ENCODE results near the gene OPRL1.
"Not testable (repeated sequence)": the region's sequence is repeated elsewhere in the genome, so short reads cannot be mapped to it uniquely, and the experiment has no call there.

Gene OPRL1

GRCh38 chr20:64087226-64087825, 7.4 kb downstream of the OPRL1 start:
- not testable (repeated sequence) for DNase-seq (ENCODE audit: low read depth)

- DNase-seq (ENCODE audit: low read depth), result not testable (repeated sequence)
Measured at GRCh38 chr20:64088586-64088985, 8.7 kb downstream of the OPRL1 start.

- DNase-seq (ENCODE audit: low read depth), result no peak
Measured at GRCh38 chr20:64090165-64090564, 10.3 kb downstream of the OPRL1 start.

GRCh38 chr20:64091340-64091739, 11.5 kb downstream of the OPRL1 start:
- no peak for DNase-seq (ENCODE audit: low read depth)

GRCh38 chr20:64091770-64092169, 11.9 kb downstream of the OPRL1 start:
- no peak for DNase-seq (ENCODE audit: low read depth)

- DNase-seq (ENCODE audit: low read depth), result no peak
Measured at GRCh38 chr20:64092258-64093012, 12.6 kb downstream of the OPRL1 start.

GRCh38 chr20:64093013-64093503, 13.2 kb downstream of the OPRL1 start:
- DNase-seq (ENCODE audit: low read depth), result no peak

GRCh38 chr20:64095455-64095854, 15.6 kb downstream of the OPRL1 start:
- DNase-seq (ENCODE audit: low read depth), result no peak

- DNase-seq (ENCODE audit: low read depth), result no peak
Measured at GRCh38 chr20:64095927-64096326, 16.0 kb downstream of the OPRL1 start.

GRCh38 chr20:64096535-64096934, 16.7 kb downstream of the OPRL1 start:
- no peak for DNase-seq (ENCODE audit: low read depth)

GRCh38 chr20:64098471-64099013, 18.7 kb downstream of the OPRL1 start:
- DNase-seq (ENCODE audit: low read depth), result no peak

GRCh38 chr20:64099086-64099786, 19.4 kb downstream of the OPRL1 start:
- DNase-seq (ENCODE audit: low read depth), result no peak

GRCh38 chr20:64099880-64100565, 20.1 kb downstream of the OPRL1 start:
- no peak for DNase-seq (ENCODE audit: low read depth)

GRCh38 chr20:64100566-64100888, 20.6 kb downstream of the OPRL1 start:
- no peak for DNase-seq (ENCODE audit: low read depth)

- no peak for DNase-seq (ENCODE audit: low read depth)
Measured at GRCh38 chr20:64100946-64101688, 21.2 kb downstream of the OPRL1 start.

- DNase-seq (ENCODE audit: low read depth), result peak; percentile 43
Measured at GRCh38 chr20:64101731-64102621, 22.1 kb downstream of the OPRL1 start.

- no peak for DNase-seq (ENCODE audit: low read depth)
Measured at GRCh38 chr20:64102647-64103354, 22.9 kb downstream of the OPRL1 start.

GRCh38 chr20:64103871-64104666, 24.2 kb downstream of the OPRL1 start:
- no peak for DNase-seq (ENCODE audit: low read depth)

Data from stimulated activated CD8-positive, alpha-beta memory T cell treated with anti-CD3 and anti-CD28 coated beads, Interleukin-7, amount 100 ng/mL, for 24 hours (primary cell).